Measurements from ENCODE around the gene CLCN1.

The CLCN1 gene

GRCh38 chr7:143295870-143296269, 20.0 kb upstream of the CLCN1 start:
- no peak for DNase-seq

DNA sequence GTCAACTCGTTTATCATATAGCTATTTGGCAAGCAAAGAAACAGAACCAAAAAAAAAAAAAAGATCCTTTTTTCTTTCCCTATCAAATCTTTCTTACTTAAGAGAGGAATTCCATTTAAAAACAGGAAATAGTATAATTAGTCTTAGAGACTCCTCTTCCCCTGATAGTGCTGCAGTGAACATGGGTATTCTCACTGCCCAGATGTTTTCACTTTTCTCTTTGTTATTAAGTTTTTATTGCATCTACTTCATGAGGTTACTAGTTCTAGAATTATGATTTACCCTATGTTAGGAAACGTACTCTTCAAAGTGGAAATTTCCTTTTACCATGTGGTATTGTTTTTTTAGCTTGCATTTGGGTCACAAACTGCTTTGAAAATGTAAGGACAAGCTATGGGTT, 19.2 kb upstream of the CLCN1 start:
- DNase-seq = no peak

- no peak for DNase-seq
Measured at GRCh38 chr7:143299346-143299745, 16.6 kb upstream of the CLCN1 start.

GRCh38 chr7:143299840-143300239, 16.1 kb upstream of the CLCN1 start:
- DNase-seq = peak; percentile 19 to 44

GRCh38 chr7:143300959-143301935, 14.7 kb upstream of the CLCN1 start:
- no peak for DNase-seq

DNA sequence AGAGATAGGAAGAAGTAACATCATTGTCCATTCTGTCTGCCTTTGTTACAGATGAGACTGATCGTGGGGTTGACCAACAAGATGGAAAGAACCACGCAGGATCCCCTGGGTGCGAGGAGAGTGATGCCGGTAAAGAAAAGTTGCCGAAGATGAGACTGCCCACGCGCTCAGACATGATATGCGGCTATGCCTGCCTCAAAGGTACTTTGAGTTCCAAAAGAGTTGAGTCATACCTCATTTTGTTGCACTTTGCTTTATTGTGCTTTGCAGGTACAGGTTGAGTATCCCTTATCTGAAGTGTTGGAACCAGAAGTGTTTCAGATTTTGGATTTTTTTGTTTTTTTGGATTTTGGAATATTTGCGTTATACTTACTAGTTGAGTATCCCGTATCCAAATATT, 12.2 kb upstream of the CLCN1 start:
- no peak for DNase-seq

DNA sequence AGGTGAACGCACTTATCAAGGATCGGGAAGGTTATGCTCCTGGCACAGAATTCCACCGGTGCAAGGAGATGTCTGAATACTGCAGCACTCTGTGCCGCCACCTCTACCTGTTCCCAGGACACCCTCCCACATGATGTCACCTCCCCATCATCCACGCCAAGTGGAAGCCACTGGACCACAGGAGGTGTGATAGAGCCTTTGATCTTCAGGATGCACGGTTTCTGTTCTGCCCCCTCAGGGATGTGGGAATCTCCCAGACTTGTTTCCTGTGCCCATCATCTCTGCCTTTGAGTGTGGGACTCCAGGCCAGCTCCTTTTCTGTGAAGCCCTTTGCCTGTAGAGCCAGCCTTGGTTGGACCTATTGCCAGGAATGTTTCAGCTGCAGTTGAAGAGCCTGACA, 11.0 kb upstream of the CLCN1 start:
- DNase-seq = no peak

GRCh38 chr7:143305423-143306070, 10.4 kb upstream of the CLCN1 start:
- DNase-seq = peak; percentile 11 to 14

GRCh38 chr7:143308632-143309031, 7.3 kb upstream of the CLCN1 start:
- DNase-seq = no peak

DNA sequence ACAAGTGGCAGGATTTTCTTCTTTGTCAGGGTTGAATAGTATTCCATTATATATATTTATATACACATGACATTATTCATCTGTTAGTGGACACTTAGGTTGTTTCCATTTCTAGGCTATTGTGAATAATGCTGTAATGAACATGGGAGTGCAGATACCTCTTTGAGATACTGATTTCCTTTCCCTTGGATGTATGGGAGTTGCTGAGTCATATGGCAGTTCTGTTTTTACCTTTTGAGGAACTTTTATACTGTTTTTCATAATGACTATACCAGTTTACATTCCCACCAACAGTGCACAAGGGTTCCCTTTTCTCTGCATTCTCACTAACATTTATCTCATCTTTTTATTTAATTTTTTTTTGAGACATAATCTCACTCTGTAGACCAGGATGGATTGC, 1.8 kb upstream of the CLCN1 start:
- no peak for DNase-seq

- DNase-seq = no peak
Measured at GRCh38 chr7:143316492-143316891, 581 bp downstream of the CLCN1 start.

GRCh38 chr7:143318661-143319060, 2.8 kb downstream of the CLCN1 start:
- no peak for DNase-seq

- DNase-seq = no peak
Measured at GRCh38 chr7:143320620-143321019, 4.7 kb downstream of the CLCN1 start.

- DNase-seq = no peak
Measured at GRCh38 chr7:143321242-143321641, 5.3 kb downstream of the CLCN1 start.

- DNase-seq = no peak
Measured at GRCh38 chr7:143321734-143322133, 5.8 kb downstream of the CLCN1 start.

DNA sequence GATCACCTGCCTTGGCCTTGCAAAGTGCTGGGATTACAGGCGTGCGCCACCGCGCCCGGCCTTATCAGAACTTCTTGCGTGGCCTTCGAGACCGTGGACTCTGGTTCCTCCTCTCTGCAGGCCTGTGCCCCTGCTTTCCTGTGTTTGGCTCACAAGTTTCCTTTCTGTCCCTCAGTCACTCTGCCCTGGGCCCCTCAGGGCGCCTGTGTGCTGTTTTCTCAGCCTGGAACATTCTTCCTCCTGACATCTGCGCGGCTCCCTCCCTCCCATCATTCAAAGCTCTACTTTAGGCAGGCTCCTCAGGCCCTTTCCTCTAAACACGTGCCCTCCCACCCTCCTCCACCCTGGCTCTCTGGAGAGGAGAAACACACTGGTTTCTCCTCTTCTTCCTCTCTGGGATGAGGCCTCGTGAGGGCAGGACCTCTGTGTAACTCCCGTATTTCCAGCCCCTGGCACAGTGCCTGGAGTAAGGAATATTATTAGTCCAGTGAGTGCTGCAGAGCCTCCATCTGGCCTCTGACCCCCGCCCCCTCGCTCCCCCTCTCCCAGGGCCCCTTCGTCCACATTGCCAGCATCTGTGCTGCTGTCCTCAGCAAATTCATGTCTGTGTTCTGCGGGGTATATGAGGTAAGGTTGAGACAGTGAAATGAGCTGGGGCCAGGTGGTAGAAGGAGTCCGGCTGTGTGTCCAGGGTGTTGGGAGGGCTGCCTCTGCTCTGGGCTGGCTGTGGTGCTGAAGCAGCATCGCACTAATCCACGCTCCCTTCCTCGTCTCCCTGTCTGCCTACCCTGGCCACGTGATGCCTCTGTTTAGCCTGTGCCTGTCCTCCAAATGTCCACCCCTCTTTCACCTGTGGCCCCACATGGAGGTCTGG, 7.1 kb downstream of the CLCN1 start:
- DNase-seq = no peak

GRCh38 chr7:143323653-143324052, 7.7 kb downstream of the CLCN1 start:
- no peak for DNase-seq

- DNase-seq = no peak
Measured at GRCh38 chr7:143325240-143325639, 9.3 kb downstream of the CLCN1 start.

DNA sequence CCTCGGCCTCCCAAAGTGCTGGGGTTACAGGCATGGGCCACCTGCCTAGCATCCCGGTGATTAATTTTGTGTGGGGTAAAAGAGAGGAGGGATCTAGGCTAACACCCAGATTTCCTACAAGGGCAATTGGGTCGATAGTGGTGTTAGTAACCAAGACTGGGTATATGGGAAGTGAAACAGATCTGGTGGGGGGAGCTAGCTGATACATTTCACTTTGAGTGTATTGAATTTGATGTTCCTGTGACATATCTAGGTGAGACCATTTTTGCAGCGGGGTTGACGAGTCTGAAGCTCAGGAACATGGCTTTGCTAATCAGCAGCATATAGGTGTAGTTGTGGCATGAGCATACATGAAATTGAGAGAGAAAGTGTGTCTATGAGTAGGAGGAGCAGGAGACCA, 12.0 kb downstream of the CLCN1 start:
- no peak for DNase-seq

DNA sequence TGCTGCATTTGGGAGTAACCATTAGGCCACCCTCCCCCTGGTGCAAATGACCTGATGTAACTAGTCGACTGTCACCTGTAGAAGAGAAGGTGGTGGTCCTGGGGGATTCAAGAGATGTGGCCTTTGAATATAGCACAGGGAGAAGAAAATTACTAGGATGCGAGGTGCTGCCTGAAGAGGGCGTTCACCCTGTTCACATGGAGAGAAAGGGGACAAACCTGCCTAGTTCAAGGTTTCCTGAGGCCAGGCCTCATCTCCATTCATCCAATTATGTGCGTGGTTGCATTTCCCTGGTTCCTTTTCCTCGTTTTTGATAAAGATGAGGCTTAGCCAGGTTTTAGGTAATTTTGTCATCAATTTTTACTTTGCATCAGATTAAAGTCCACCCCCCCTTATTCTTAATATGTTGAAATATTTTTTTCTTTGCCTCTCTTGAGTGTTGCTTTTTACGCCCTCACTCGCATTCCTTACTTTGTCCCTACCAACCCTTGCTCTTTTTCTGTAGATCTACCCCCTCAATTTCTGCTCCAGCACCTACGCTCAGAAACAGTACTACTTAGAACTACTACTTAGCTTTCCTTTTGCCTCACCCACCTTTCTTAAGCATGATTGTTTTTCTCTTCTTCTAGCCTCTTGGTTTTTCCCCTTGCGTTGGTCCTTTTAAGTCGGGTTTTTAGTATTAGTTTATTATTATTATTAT, 13.7 kb downstream of the CLCN1 start:
- DNase-seq = no peak

DNA sequence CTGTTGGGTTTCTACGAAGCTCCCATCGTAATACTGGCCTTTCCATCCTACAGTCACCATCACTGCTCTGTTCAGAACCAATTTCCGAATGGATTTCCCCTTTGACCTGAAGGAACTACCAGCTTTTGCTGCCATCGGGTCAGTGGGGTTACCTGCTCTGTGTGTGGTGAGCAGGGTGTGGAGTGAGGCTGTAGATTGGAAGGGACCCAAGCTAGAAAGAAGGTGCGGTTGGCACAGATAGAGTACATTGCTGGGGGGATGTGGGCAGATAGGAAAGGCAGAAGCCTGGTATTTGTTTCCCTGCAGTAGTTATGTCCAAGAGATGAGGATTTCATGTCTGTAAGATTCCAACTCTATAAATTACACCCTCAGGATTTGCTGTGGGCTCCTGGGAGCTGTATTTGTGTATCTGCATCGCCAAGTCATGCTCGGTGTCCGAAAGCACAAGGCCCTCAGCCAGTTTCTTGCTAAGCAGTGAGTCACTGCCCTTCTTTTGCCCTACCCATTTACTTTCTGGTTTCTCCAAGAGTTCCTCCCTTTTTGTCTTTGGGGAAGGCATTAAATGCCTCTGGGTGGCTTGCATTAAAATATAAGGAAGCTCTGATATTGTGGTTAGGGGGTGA, 15.4 kb downstream of the CLCN1 start:
- no peak for DNase-seq

DNA sequence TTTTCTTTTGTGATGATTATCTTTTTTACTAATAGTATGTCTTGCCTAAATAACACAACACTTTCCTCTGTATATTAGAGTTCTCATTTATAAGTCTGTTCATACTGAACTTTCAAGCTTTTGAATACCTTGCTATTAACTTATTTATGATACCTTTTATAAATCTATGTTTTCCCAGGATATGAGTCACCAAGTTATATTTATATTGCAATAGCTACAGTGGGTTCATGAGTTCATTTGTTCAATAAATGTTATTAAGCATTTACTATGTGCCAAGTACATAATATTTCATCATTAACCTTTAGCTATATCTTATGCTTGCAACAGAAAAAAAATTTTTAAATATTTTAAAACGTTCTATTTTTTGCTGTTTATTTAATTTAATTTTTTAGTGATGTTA, 18.3 kb downstream of the CLCN1 start:
- no peak for DNase-seq

All from NCI-H2081 (cell line).